Rectal smooth muscle tissue (tissue), 1 donor: ENCODE measurements around the gene SLC26A8.

ENCODE experiments used
- H3K27ac ChIP-seq: one replicate; pipeline ENCODE4 v1.7.0; 2013; ENCODE audit warnings: low read depth, low read length, inconsistent platforms
- H3K27me3 ChIP-seq: one replicate; pipeline ENCODE4 v1.7.0; 2013; ENCODE audit warnings: low read length; ENCODE audit not compliant: control insufficient read depth, insufficient read depth
- H3K36me3 ChIP-seq: one replicate; pipeline ENCODE4 v1.7.0; 2013; ENCODE audit warnings: low read length; ENCODE audit not compliant: control insufficient read depth, insufficient read depth
- H3K4me1 ChIP-seq: one replicate; pipeline ENCODE4 v1.7.0; 2013; ENCODE audit warnings: low read length; ENCODE audit not compliant: control insufficient read depth, insufficient read depth
- H3K4me3 ChIP-seq: one replicate; pipeline ENCODE4 v1.7.0; 2013; ENCODE audit warnings: low read length
- H3K9ac ChIP-seq: one replicate; pipeline ENCODE4 v1.7.0; 2013; ENCODE audit warnings: low read length

Gene SLC26A8

GRCh38 chr6:35897486-35897885 lies 127.0 kb downstream of the SLC26A8 start:
- Histone ChIP-seq H3K36me3 (no peaks in the 10 kb centered on the region), H3K27ac (no peak overlapping the region), H3K9ac (no peak overlapping the region), H3K27me3 (no peaks in the 10 kb centered on the region), H3K4me1 (no peaks in the 10 kb centered on the region), H3K4me3 (no peak overlapping the region)

- Histone ChIP-seq H3K9ac (no peak overlapping the region), H3K27ac (no peak overlapping the region), H3K27me3 (no peaks in the 10 kb centered on the region)
Observed at GRCh38 chr6:35897036-35897435, 127.4 kb downstream of the SLC26A8 start.

GRCh38 chr6:35896228-35896627 lies 128.2 kb downstream of the SLC26A8 start:
- H3K27me3 ChIP-seq = no peaks in the 10 kb centered on the region
- no peaks in the 10 kb centered on the region for H3K36me3 ChIP-seq
- H3K4me3 ChIP-seq = no peak overlapping the region
- H3K27ac ChIP-seq = no peak overlapping the region
- no peak overlapping the region for H3K9ac ChIP-seq
- H3K4me1 ChIP-seq = no peaks in the 10 kb centered on the region

More at GRCh38 chr6:35897036-35897435, 127.4 kb downstream of the SLC26A8 start:
- H3K4me3 ChIP-seq = no peak overlapping the region
- no peaks in the 10 kb centered on the region for H3K4me1 ChIP-seq
- H3K36me3 ChIP-seq = no peaks in the 10 kb centered on the region

- no peak overlapping the region for H3K9ac ChIP-seq
- no peak overlapping the region for H3K4me3 ChIP-seq
- H3K36me3 ChIP-seq = no peaks in the 10 kb centered on the region
- H3K27me3 ChIP-seq = no peaks in the 10 kb centered on the region
- H3K27ac ChIP-seq = no peak overlapping the region
- H3K4me1 ChIP-seq = no peaks in the 10 kb centered on the region
Observed at GRCh38 chr6:35895560-35895959, 128.9 kb downstream of the SLC26A8 start.

GRCh38 chr6:35894776-35895175 lies 129.7 kb downstream of the SLC26A8 start:
- no peaks in the 10 kb centered on the region for H3K36me3 ChIP-seq
- H3K27me3 ChIP-seq = no peaks in the 10 kb centered on the region
- H3K4me1 ChIP-seq = no peaks in the 10 kb centered on the region
- H3K27ac ChIP-seq = no peak overlapping the region
- H3K9ac ChIP-seq = no peak overlapping the region
- H3K4me3 ChIP-seq = no peak overlapping the region
